HepG2 (cell line): ENCODE measurements around the gene CENPB. TPM values are rescaled to one million over a fixed set of nuclear protein-coding genes. Genes with fewer than 3 reads are reported as not detected.

ENCODE experiments used
- ATRX ChIP-seq: sonication (generic); formaldehyde crosslinking; IDR thresholded peaks from 2 replicates; pipeline ENCODE4 v1.4.0; 2020; ENCODE audit warnings: missing genetic modification reagents, borderline replicate concordance
- HOXA9 ChIP-seq: sonication (generic); formaldehyde crosslinking; IDR thresholded peaks from 2 replicates; pipeline ENCODE4 v1.8.1; 2022; ENCODE audit warnings: missing genetic modification reagents, mild to moderate bottlenecking, moderate library complexity, borderline replicate concordance
- IRF2 ChIP-seq: IDR thresholded peaks from 2 replicates; pipeline ENCODE4 v1.6.1; 2018; ENCODE audit warnings: missing genetic modification reagents, missing compliant biosample characterization
- JUNB ChIP-seq: sonication (generic); formaldehyde crosslinking; IDR thresholded peaks from 2 replicates; pipeline ENCODE4 v1.8.0; 2022; ENCODE audit warnings: missing genetic modification reagents, mild to moderate bottlenecking, borderline replicate concordance
- KLF15 ChIP-seq: sonication (generic); formaldehyde crosslinking; IDR thresholded peaks from 2 replicates; pipeline ENCODE4 v1.8.1; 2023; ENCODE audit warnings: borderline replicate concordance, mild to moderate bottlenecking, inconsistent platforms, missing genetic modification reagents, mixed read lengths
- PAX8 ChIP-seq: sonication (generic); formaldehyde crosslinking; IDR thresholded peaks from 2 replicates; pipeline ENCODE4 v1.8.0; 2022; ENCODE audit warnings: mild to moderate bottlenecking, missing genetic modification reagents, borderline replicate concordance
- POGZ ChIP-seq: sonication (generic); formaldehyde crosslinking; IDR thresholded peaks from 2 replicates; pipeline ENCODE4 v1.4.0; 2020; ENCODE audit warnings: mild to moderate bottlenecking, missing genetic modification reagents
- RELA ChIP-seq: sonication (generic); formaldehyde crosslinking; IDR thresholded peaks from 2 replicates; pipeline ENCODE4 v1.4.0; 2020; ENCODE audit warnings: missing genetic modification reagents
- RFX1 ChIP-seq: fragments of 450-650 bp; IDR thresholded peaks from 2 replicates; pipeline ENCODE4 v1.6.1; 2017
- SRSF9 ChIP-seq: fragments of 200-400 bp; formaldehyde crosslinking; IDR thresholded peaks from 2 replicates; pipeline ENCODE4 v1.6.1; 2018; ENCODE audit warnings: borderline replicate concordance, mild to moderate bottlenecking, low read depth, low read length; ENCODE audit not compliant: insufficient read depth, poor library complexity, severe bottlenecking
- TBX2 ChIP-seq: sonication (generic); formaldehyde crosslinking; IDR thresholded peaks from 2 replicates; pipeline ENCODE4 v1.5.0; 2020; ENCODE audit warnings: missing genetic modification reagents, mild to moderate bottlenecking, borderline replicate concordance
- ZBTB14 ChIP-seq: sonication (generic); formaldehyde crosslinking; IDR thresholded peaks from 2 replicates; pipeline ENCODE4 v1.4.0; 2020; ENCODE audit warnings: missing genetic modification reagents
- ZBTB46 ChIP-seq: sonication (generic); formaldehyde crosslinking; IDR thresholded peaks from 2 replicates; pipeline ENCODE4 v1.4.0; 2020; ENCODE audit warnings: mild to moderate bottlenecking, missing genetic modification reagents, borderline replicate concordance
- ZFX ChIP-seq: sonication (generic); formaldehyde crosslinking; IDR thresholded peaks from 2 replicates; pipeline ENCODE4 v1.4.0; 2020; ENCODE audit warnings: mild to moderate bottlenecking, low read depth, missing genetic modification reagents, moderate library complexity
- ZNF12 ChIP-seq: sonication (generic); formaldehyde crosslinking; IDR thresholded peaks from 2 replicates; pipeline ENCODE4 v1.5.0; 2020; ENCODE audit warnings: missing genetic modification reagents
- ZNF280D ChIP-seq: sonication (generic); formaldehyde crosslinking; IDR thresholded peaks from 2 replicates; pipeline ENCODE4 v1.5.1; 2020; ENCODE audit warnings: mild to moderate bottlenecking, missing genetic modification reagents
- ZNF30 ChIP-seq: sonication (generic); formaldehyde crosslinking; IDR thresholded peaks from 2 replicates; pipeline ENCODE4 v1.5.0; 2020; ENCODE audit warnings: mild to moderate bottlenecking, missing genetic modification reagents
- ZNF431 ChIP-seq: sonication (generic); formaldehyde crosslinking; IDR thresholded peaks from 2 replicates; pipeline ENCODE4 v1.9.0; 2022; ENCODE audit warnings: missing genetic modification reagents, low read depth, mild to moderate bottlenecking, borderline replicate concordance
- ZNF484 ChIP-seq: sonication (generic); formaldehyde crosslinking; IDR thresholded peaks from 2 replicates; pipeline ENCODE4 v1.5.1; 2020; ENCODE audit warnings: mild to moderate bottlenecking, low read depth, missing genetic modification reagents, borderline replicate concordance
- ZNF652 ChIP-seq: IDR thresholded peaks from 2 replicates; pipeline ENCODE4 v1.6.1; 2016; ENCODE audit warnings: low read depth, borderline replicate concordance
- ZNF720 ChIP-seq: sonication (generic); formaldehyde crosslinking; IDR thresholded peaks from 2 replicates; pipeline ENCODE4 v1.4.0; 2020; ENCODE audit warnings: missing genetic modification reagents
- ZNF879 ChIP-seq: sonication (generic); formaldehyde crosslinking; IDR thresholded peaks from 2 replicates; pipeline ENCODE4 v1.8.1; 2023; ENCODE audit warnings: missing genetic modification reagents
- ZNF883 ChIP-seq: sonication (generic); formaldehyde crosslinking; IDR thresholded peaks from 2 replicates; pipeline ENCODE4 v1.5.1; 2020; ENCODE audit warnings: mild to moderate bottlenecking, missing genetic modification reagents; ENCODE audit errors: not compliant biosample characterization
- polyA plus RNA-seq, 8 experiments: library from polyadenylated mRNA; depleted of rRNA in 3 of 8; stranded (reverse) in 7 of 8; unstranded in 1 of 8; fragments of >200 nt; fragmentation: Illumina TruSeq in 4 of 8; extraction: Trizol in 4 of 8; gene quantifications; 2 replicates each; pipeline versions ENCODE4 v1.2.1 to v1.2.3, GENCODE V29; 2011 to 2016; ENCODE audit warnings: low read depth in 4 of 8, missing spikeins in 1 of 8, mixed read lengths in 1 of 8; ENCODE audit not compliant: insufficient read depth in 1 of 8
- total RNA-seq, 5 experiments: library from RNA; depleted of rRNA; stranded (reverse); fragments of >200 nt; fragmentation: Illumina TruSeq; extraction: Trizol; gene quantifications; 2 replicates each; pipeline ENCODE4 v1.2.3, GENCODE V29; 2016; ENCODE audit warnings: low read depth in 1 of 5

Gene CENPB
- total and polyA plus RNA-seq, 2 of the 13 experiments (the other 11 are each of a cell fraction or from before 2014, with no cell fraction given), result 10.4 to 54.5 TPM

- TF ChIP-seq JUNB (CRISPR knock-in tag) (no peak), ZNF484 (no peak), IRF2 (CRISPR knock-in tag) (no peak), ZBTB46 (CRISPR knock-in tag) (no peak), ZBTB14 (CRISPR knock-in tag) (no peak), ZNF883 (peak; percentile 45), TBX2 (CRISPR knock-in tag) (peak; percentile 35; the same call in 1 of the 2 replicates), ZNF280D (CRISPR knock-in tag) (no peak), ZNF720 (no peak), ZNF879 (CRISPR knock-in tag) (no peak), PAX8 (no peak), ZFX (CRISPR knock-in tag) (peak; percentile 87), ZNF12 (no peak), HOXA9 (CRISPR knock-in tag) (no peak), RFX1 (no peak), SRSF9 (no peak), ZNF652 (CRISPR knock-in tag) (no peak), ZNF30 (CRISPR knock-in tag) (peak; percentile 37), RELA (no peak), ZNF431 (CRISPR knock-in tag) (0 out of 2 replicates have a peak, but pooled peaks have one; percentile 36), ATRX (CRISPR knock-in tag) (no peak), POGZ (no peak), KLF15 (CRISPR knock-in tag) (0 out of 2 replicates have a peak, but pooled peaks have one; percentile 22)
These were observed 47.2 kb downstream of the CENPB start (continued) for GRCh38 chr20:3739054-3739925.
